Sigmoid colon (tissue), 3 donors: ENCODE results near the gene EPN2.

Experiments used
- CTCF ChIP-seq, 4 experiments: fragments of 450-650 bp in 3 of 4; fragments of 200-600 bp in 1 of 4; IDR thresholded peaks; one replicate each; pipeline ENCODE4 v1.5.1; 2016 to 2019; ENCODE audit warnings: antibody characterized with exemption in 4 of 4, mild to moderate bottlenecking in 3 of 4, moderate library complexity in 2 of 4
- POLR2A ChIP-seq, 2 donors: fragments of 450-650 bp; IDR thresholded peaks; one replicate each; pipeline ENCODE4 v1.6.1; 2016; ENCODE audit warnings: antibody characterized with exemption in 2 of 2, mild to moderate bottlenecking in 2 of 2, moderate library complexity in 2 of 2

GRCh38 chr17:19253112-19253511, 15.9 kb downstream of the EPN2 start:
- TF ChIP-seq CTCF (IDR thresholded peaks at IDR 0.05) = no peak
- TF ChIP-seq POLR2A (IDR thresholded peaks at IDR 0.05) = no peak
